ENCODE results near the gene PROB1. TPM values are rescaled to one million over a fixed set of nuclear protein-coding genes. Genes with fewer than 3 reads are reported as not detected.

PROB1 gene
- total and polyA plus RNA-seq, 11 donors = 18.9 to 63.4 (median 35.8) TPM

GRCh38 chr5:139371482-139372435 lies 23.1 kb downstream of the PROB1 start:
- DNase-seq (peak in 2 of 5 donors; percentile 64 to 75), ATAC-seq (peak; percentile 34 to 82 (median 69))
- peaks cover 0 to 73% (median 61%) of the 10 kb centered on the region in 9 donors for H3K36me3 ChIP-seq
- no peaks in the 10 kb centered on the region for H3K9me3 ChIP-seq
- H3K4me3 ChIP-seq = no peak overlapping the region
- H3K27me3 ChIP-seq = no peaks in the 10 kb centered on the region
- intact Hi-C loops (cut with DNase I) = no loop called here
- H3K27ac ChIP-seq = peak overlapping the region in 10 of 12 donors; percentile 12 to 81 (median 40)
- H3K4me1 ChIP-seq = peaks cover 0 to 45% (median 6%) of the 10 kb centered on the region in 12 donors
- WGBS, 4 donors = 71 to 76% (median 73%) methylated on average over 7 of the region's 7 CpGs
- TF ChIP-seq CTCF (IDR thresholded peaks at IDR 0.05) = no peak
- TF ChIP-seq POLR2A (IDR thresholded peaks at IDR 0.05) = no peak

- Histone ChIP-seq H3K4me1 (peaks cover 0 to 39% (median 6%) of the 10 kb centered on the region in 12 donors), H3K36me3 (peaks cover 0 to 94% (median 87%) of the 10 kb centered on the region in 9 donors), H3K27me3 (no peaks in the 10 kb centered on the region), H3K27ac (peak overlapping the region in 2 of 12 donors; percentile 3 to 33), H3K9me3 (no peaks in the 10 kb centered on the region), H3K4me3 (no peak overlapping the region)
- intact Hi-C loops (cut with DNase I) = no loop called here
- WGBS, 4 donors = 80 to 88% (median 87%) methylated on average over 1 of the region's 1 CpG
- ATAC-seq = no peak
- DNase-seq = no peak
- TF ChIP-seq POLR2A (IDR thresholded peaks at IDR 0.05) (no peak), CTCF (IDR thresholded peaks at IDR 0.05) (no peak)
Observed at GRCh38 chr5:139369181-139369580, 25.7 kb downstream of the PROB1 start.

GRCh38 chr5:139368613-139369012 lies 26.3 kb downstream of the PROB1 start:
- Histone ChIP-seq H3K27ac (peak overlapping the region in 2 of 12 donors; percentile 3 to 33), H3K9me3 (no peaks in the 10 kb centered on the region), H3K36me3 (peaks cover 0 to 98% (median 93%) of the 10 kb centered on the region in 9 donors), H3K27me3 (no peaks in the 10 kb centered on the region), H3K4me1 (peaks cover 0 to 33% (median 5%) of the 10 kb centered on the region in 12 donors), H3K4me3 (no peak overlapping the region)
- no peak for DNase-seq
- intact Hi-C loops (cut with DNase I) = no loop called here
- TF ChIP-seq CTCF (IDR thresholded peaks at IDR 0.05) (no peak), POLR2A (IDR thresholded peaks at IDR 0.05) (no peak)
- ATAC-seq = no peak
- WGBS, 4 donors = 55 to 68% (median 63%) methylated on average over 2 of the region's 2 CpGs

- DNase-seq (no peak), ATAC-seq (no peak)
- WGBS, 4 donors = 80 to 90% (median 82%) methylated on average over 2 of the region's 2 CpGs
- intact Hi-C loops (cut with DNase I) = no loop called here
- Histone ChIP-seq H3K27me3 (no peaks in the 10 kb centered on the region), H3K27ac (no peak overlapping the region), H3K9me3 (no peaks in the 10 kb centered on the region), H3K4me3 (no peak overlapping the region), H3K36me3 (peaks cover 0 to 63% (median 60%) of the 10 kb centered on the region in 9 donors), H3K4me1 (peaks cover 0 to 13% (median 0%) of the 10 kb centered on the region in 12 donors)
- no peak for TF ChIP-seq CTCF (IDR thresholded peaks at IDR 0.05)
- TF ChIP-seq POLR2A (IDR thresholded peaks at IDR 0.05) = no peak
Observed at GRCh38 chr5:139364466-139364865, 30.4 kb downstream of the PROB1 start.
